ENCODE results near the gene IFRD2. TPM values are rescaled to one million over a fixed set of nuclear protein-coding genes. Genes with fewer than 3 reads are reported as not detected.

Gene IFRD2
- total RNA-seq, 2 experiments from 2014 or later: 50.0 to 59.0 TPM

DNA sequence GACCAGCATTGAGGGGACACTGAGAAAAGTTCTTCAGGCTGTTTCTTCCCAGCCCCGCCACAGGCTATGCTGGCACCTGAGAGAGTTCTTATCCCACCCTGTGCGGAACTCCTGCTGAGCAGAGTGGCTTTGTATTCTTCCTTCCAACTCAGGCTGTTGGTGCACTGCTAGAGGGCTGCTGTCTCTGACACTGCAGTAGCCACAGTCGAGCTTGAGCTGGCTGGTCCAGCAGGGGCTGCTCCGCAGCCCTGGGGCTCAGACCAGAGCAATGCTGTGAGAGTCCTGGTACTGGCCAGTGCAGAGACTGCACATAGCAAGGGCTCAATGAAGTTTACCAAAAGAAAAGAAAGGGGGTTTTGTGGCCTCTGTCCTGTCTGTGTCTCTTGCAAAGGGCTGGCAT, 52.6 kb downstream of the IFRD2 start:
- Mint-ChIP-seq H3K9me3 (no peaks in the 10 kb centered on the region), H3K27ac (peak overlapping the region; percentile 70), H3K36me3 (peaks cover 21% of the 10 kb centered on the region), H3K27me3 (no peaks in the 10 kb centered on the region), H3K4me3 (peak overlapping the region; percentile 100), H3K4me1 (peaks cover 46% of the 10 kb centered on the region)
- POLR2A ChIA-PET: interaction anchor here (1.6 to 5.1 kb wide), 2 partner anchors 11 to 98 kb away, joined by 6 to 47 read pairs; no protein-coding TSS in a partner anchor
- ATAC-seq (ENCODE audit: low read depth) (no peak), DNase-seq (no peak)

DNA sequence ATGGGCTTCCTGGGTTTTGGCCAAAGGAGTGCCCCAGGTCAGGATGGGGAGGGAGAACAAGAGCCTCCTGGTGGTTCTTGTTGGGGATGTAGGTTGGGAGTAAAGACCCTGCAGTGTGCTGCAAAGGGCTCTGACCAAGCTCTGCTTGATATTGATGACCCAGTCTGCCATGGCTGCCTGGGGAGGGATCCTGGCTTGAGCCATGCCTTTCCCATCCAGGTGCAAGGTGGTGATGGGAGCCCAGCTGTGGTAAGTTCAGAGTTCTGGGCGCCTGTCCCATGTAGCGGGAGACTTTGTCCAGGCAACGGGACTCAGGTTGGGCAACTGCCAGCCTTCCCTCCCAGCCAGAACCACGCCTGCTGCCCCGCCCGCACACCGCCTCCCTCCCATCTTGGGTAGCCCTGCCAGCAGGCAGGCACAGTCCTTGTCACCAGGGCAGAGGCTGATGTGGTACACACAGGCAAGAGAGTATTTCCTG, 53.6 kb downstream of the IFRD2 start:
- Mint-ChIP-seq H3K36me3 (peaks cover 20% of the 10 kb centered on the region), H3K27me3 (no peaks in the 10 kb centered on the region)

DNA sequence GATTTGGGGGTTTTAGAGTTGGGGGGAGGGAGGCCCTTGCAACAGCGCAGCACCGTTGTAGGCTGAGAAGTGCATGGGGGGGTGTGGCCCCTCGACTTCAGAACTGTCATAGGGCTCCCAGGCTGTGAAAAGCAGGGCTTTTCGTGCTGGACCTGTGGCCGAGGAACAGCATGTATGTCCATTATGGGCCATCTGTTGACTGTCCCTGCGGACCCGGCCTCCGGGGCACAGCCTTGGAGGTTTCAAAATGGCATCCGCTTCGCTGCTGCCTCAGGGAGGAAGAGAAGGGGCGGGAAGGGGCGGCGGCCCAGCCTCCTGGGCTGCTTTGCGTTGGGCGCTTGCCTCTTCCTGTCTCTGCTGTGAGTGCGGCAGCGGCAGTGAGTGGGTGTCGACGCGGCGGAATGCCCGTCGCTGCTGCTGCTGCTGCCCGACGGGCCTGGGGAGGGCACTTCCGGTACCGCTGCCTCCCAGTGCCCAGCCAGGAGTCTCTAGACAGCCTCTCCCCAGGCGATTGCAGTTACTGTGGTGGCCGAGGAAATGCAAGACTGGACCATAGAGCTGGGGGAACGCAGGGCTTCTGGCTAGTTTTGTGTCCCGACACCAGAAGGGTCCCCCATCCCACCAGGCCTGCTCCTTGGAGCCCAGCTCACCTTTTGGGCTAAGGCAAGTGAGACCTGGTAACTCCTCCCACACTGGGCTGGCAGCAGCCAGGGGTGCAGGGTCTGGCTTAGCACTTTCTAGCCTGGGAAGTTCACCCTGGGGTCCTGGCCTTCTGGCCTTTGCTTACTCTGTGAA, 54.3 kb downstream of the IFRD2 start:
- peaks cover 39% of the 10 kb centered on the region for H3K4me1 Mint-ChIP-seq
- peak overlapping the region; percentile 99 for H3K27ac Mint-ChIP-seq
- H3K27me3 Mint-ChIP-seq: no peaks in the 10 kb centered on the region
- H3K4me3 Mint-ChIP-seq: peak overlapping the region; percentile 100
- H3K9me3 Mint-ChIP-seq: no peaks in the 10 kb centered on the region
- ATAC-seq (ENCODE audit: low read depth) (peak; percentile 49), DNase-seq (peak; percentile 86)
- POLR2A ChIA-PET: interaction anchor here (0.6 to 3.4 kb wide), 10 partner anchors 9 to 374 kb away, joined by 3 to 48 read pairs (median 6); partner anchors contain the start of genes CISH and RASSF1
- peaks cover 20% of the 10 kb centered on the region for H3K36me3 Mint-ChIP-seq

More for the DNA sequence above, 53.6 kb downstream of the IFRD2 start:
- POLR2A ChIA-PET: interaction anchor here (0.6 to 1.8 kb wide), 5 partner anchors 8 to 373 kb away, joined by 3 to 8 read pairs (median 4); partner anchors contain the start of gene CISH
- ATAC-seq (ENCODE audit: low read depth): no peak
- H3K9me3 Mint-ChIP-seq: no peaks in the 10 kb centered on the region
- DNase-seq: no peak
- H3K27ac Mint-ChIP-seq: peak overlapping the region; percentile 99
- H3K4me1 Mint-ChIP-seq: peaks cover 41% of the 10 kb centered on the region
- H3K4me3 Mint-ChIP-seq: peak overlapping the region; percentile 100

Other genes with a start within 250 kb of the IFRD2 start
- gene RBM5, start 203.5 kb downstream of the IFRD2 start, total RNA-seq: 100 to 1,000 TPM; 256 to 257 TPM
- under 1 TPM in 1 of 2 experiments, not detected in 1; 0.09 TPM for gene SEMA3F, start 137.1 kb downstream of the IFRD2 start, total RNA-seq
- not detected for gene GNAT1, start 100.8 kb downstream of the IFRD2 start, total RNA-seq
- not detected for gene SLC38A3, start 87.2 kb downstream of the IFRD2 start, total RNA-seq
- gene GNAI2, start 56.2 kb downstream of the IFRD2 start, total RNA-seq: 100 to 1,000 TPM; 435 to 448 TPM
- gene SEMA3B, start 23.3 kb downstream of the IFRD2 start, total RNA-seq: 1 to 10 TPM in 1 of 2 experiments, under 1 TPM in 1; 0.36 to 1.0 TPM
- gene LSMEM2, start 13.3 kb downstream of the IFRD2 start, total RNA-seq: not detected
- gene HYAL3, start 7.0 kb upstream of the IFRD2 start, total RNA-seq: 1 to 10 TPM; 5.9 to 7.0 TPM
- 10 to 100 TPM; 34.3 to 37.7 TPM for gene NAA80, start 7.0 kb upstream of the IFRD2 start, total RNA-seq
- gene HYAL1, start 11.1 kb upstream of the IFRD2 start, total RNA-seq: under 1 TPM; 0.25 to 0.28 TPM
- 1 to 10 TPM; 4.9 to 5.1 TPM for gene HYAL2, start 30.3 kb upstream of the IFRD2 start, total RNA-seq
- 10 to 100 TPM; 20.2 to 20.8 TPM for gene TUSC2, start 35.8 kb upstream of the IFRD2 start, total RNA-seq
- gene RASSF1, start 48.4 kb upstream of the IFRD2 start, total RNA-seq: 100 to 1,000 TPM; 183 to 188 TPM
- gene ZMYND10, start 53.3 kb upstream of the IFRD2 start, total RNA-seq: 1 to 10 TPM; 2.2 to 2.7 TPM
- 10 to 100 TPM; 55.8 to 58.2 TPM for gene NPRL2, start 58.3 kb upstream of the IFRD2 start, total RNA-seq
- 10 to 100 TPM; 35.0 to 38.9 TPM for gene CYB561D2, start 58.4 kb upstream of the IFRD2 start, total RNA-seq
- 10 to 100 TPM; 23.4 to 24.4 TPM for gene TMEM115, start 67.1 kb upstream of the IFRD2 start, total RNA-seq
- gene CACNA2D2, start 211.2 kb upstream of the IFRD2 start, total RNA-seq: 1 to 10 TPM; 2.1 to 2.5 TPM

Data from activated naive CD8-positive, alpha-beta T cell treated with anti-CD3 and anti-CD28 coated beads, Interleukin-2, amount 10 ng/mL, durations not matched to agents 7 days and 5 days (primary cell).